GM18907 (cell line): ENCODE results near the gene CGN.

Experiments
- ATAC-seq: cut with Tn5 transposase; IDR thresholded peaks from one replicate; pipeline ENCODE4 v1.9.1; 2021; ENCODE audit warnings: mild to moderate bottlenecking, moderate library complexity; ENCODE audit not compliant: unreplicated experiment

The CGN gene

GRCh38 chr1:151585622-151586021 lies 74.4 kb downstream of the CGN start:
- no peak for ATAC-seq
